ENCODE measurements around the gene PELI2.

PELI2 gene

GRCh38 chr14:56117765-56118610, at the start of gene PELI2:
PELI2 (plus strand) TSS chr14:56118411; CDS start chr14:56118661, 250 bp downstream.
- Histone ChIP-seq H3K4me3 (ENCODE audit: low read depth, low read length, poor library complexity, severe bottlenecking) (peak within 1 kb of the TSS; percentile 72), H3K4me2 (ENCODE audit: low read length) (peak within 1 kb of the TSS; percentile 100), H3K27me3 (ENCODE audit: insufficient read depth, low read length) (no peaks in the 10 kb centered on the region), H3K79me2 (ENCODE audit: insufficient read depth, low read length) (no peaks in the 10 kb centered on the region), H3K9me2 (ENCODE audit: low read depth, low read length) (no peaks in the 10 kb centered on the region), H4K20me1 (ENCODE audit: insufficient read depth, low read length) (no peaks in the 10 kb centered on the region), H3F3A (ENCODE audit: insufficient read depth, low read length) (0 out of 2 replicates have a peak, but pooled peaks cover 3% of the 10 kb centered on the region), H3K9me3 (ENCODE audit: low read length) (no peaks in the 10 kb centered on the region), H2AFZ (ENCODE audit: low read length) (peak within 1 kb of the TSS; percentile 92), H3K9ac (ENCODE audit: low read length) (peak within 1 kb of the TSS; percentile 62), H3K4me1 (ENCODE audit: insufficient read depth, low read length, severe bottlenecking) (peaks cover 20% of the 10 kb centered on the region), H3K27ac (ENCODE audit: low read depth, low read length, poor library complexity, severe bottlenecking) (no peak within 1 kb of the TSS), H3K36me3 (ENCODE audit: insufficient read depth, low read length) (no peaks in the 10 kb centered on the region)
- TF ChIP-seq EZH2 (IDR thresholded peaks at IDR 0.05; ENCODE audit: borderline replicate concordance, low read length) (no peak), CTCF (IDR thresholded peaks at IDR 0.05; ENCODE audit: low read length) (no peak)

GRCh38 chr14:56073799-56074198, 44.4 kb upstream of the PELI2 start:
- no peaks in the 10 kb centered on the region for H3K36me3 ChIP-seq (ENCODE audit: insufficient read depth, low read length)
- H3K9me3 ChIP-seq (ENCODE audit: low read length): no peaks in the 10 kb centered on the region
- H4K20me1 ChIP-seq (ENCODE audit: insufficient read depth, low read length): no peaks in the 10 kb centered on the region
- H3K27ac ChIP-seq (ENCODE audit: low read depth, low read length, poor library complexity, severe bottlenecking): no peak overlapping the region
- no peak for TF ChIP-seq EZH2 (IDR thresholded peaks at IDR 0.05; ENCODE audit: borderline replicate concordance, low read length)
- TF ChIP-seq CTCF (IDR thresholded peaks at IDR 0.05; ENCODE audit: low read length): no peak
- no peaks in the 10 kb centered on the region for H3F3A ChIP-seq (ENCODE audit: insufficient read depth, low read length)
- H2AFZ ChIP-seq (ENCODE audit: low read length): no peak overlapping the region
- H3K4me1 ChIP-seq (ENCODE audit: insufficient read depth, low read length, severe bottlenecking): no peaks in the 10 kb centered on the region
- H3K4me2 ChIP-seq (ENCODE audit: low read length): no peak overlapping the region
- no peak overlapping the region for H3K9ac ChIP-seq (ENCODE audit: low read length)
- no peak overlapping the region for H3K4me3 ChIP-seq (ENCODE audit: low read depth, low read length, poor library complexity, severe bottlenecking)
- H3K27me3 ChIP-seq (ENCODE audit: insufficient read depth, low read length): no peaks in the 10 kb centered on the region
- H3K79me2 ChIP-seq (ENCODE audit: insufficient read depth, low read length): no peaks in the 10 kb centered on the region
- H3K9me2 ChIP-seq (ENCODE audit: low read depth, low read length): no peaks in the 10 kb centered on the region

- Histone ChIP-seq H3K4me3 (ENCODE audit: low read depth, low read length, poor library complexity, severe bottlenecking) (no peak overlapping the region), H3K79me2 (ENCODE audit: insufficient read depth, low read length) (no peaks in the 10 kb centered on the region)
These were observed 42.9 kb upstream of the PELI2 start for GRCh38 chr14:56075301-56075700.

More at GRCh38 chr14:56075301-56075700, 42.9 kb upstream of the PELI2 start:
- Histone ChIP-seq H3K4me2 (ENCODE audit: low read length) (no peak overlapping the region), H3K9me3 (ENCODE audit: low read length) (no peaks in the 10 kb centered on the region), H3K36me3 (ENCODE audit: insufficient read depth, low read length) (no peaks in the 10 kb centered on the region), H3K9ac (ENCODE audit: low read length) (no peak overlapping the region), H3K27ac (ENCODE audit: low read depth, low read length, poor library complexity, severe bottlenecking) (no peak overlapping the region), H3F3A (ENCODE audit: insufficient read depth, low read length) (no peaks in the 10 kb centered on the region), H4K20me1 (ENCODE audit: insufficient read depth, low read length) (no peaks in the 10 kb centered on the region), H2AFZ (ENCODE audit: low read length) (no peak overlapping the region), H3K9me2 (ENCODE audit: low read depth, low read length) (no peaks in the 10 kb centered on the region), H3K27me3 (ENCODE audit: insufficient read depth, low read length) (no peaks in the 10 kb centered on the region), H3K4me1 (ENCODE audit: insufficient read depth, low read length, severe bottlenecking) (no peaks in the 10 kb centered on the region)
- TF ChIP-seq EZH2 (IDR thresholded peaks at IDR 0.05; ENCODE audit: borderline replicate concordance, low read length) (no peak), CTCF (IDR thresholded peaks at IDR 0.05; ENCODE audit: low read length) (no peak)

Data from OCI-LY1 (cell line).